Measurements from ENCODE around the gene LCNL1. TPM values are rescaled to one million over a fixed set of nuclear protein-coding genes. Genes with fewer than 3 reads are reported as not detected.
A peak's percentile ranks its signal among the peaks of the same experiment; 100 is the strongest.

LCNL1 gene
- total RNA-seq, 1 donor from 2014 or later, result not detected

DNA sequence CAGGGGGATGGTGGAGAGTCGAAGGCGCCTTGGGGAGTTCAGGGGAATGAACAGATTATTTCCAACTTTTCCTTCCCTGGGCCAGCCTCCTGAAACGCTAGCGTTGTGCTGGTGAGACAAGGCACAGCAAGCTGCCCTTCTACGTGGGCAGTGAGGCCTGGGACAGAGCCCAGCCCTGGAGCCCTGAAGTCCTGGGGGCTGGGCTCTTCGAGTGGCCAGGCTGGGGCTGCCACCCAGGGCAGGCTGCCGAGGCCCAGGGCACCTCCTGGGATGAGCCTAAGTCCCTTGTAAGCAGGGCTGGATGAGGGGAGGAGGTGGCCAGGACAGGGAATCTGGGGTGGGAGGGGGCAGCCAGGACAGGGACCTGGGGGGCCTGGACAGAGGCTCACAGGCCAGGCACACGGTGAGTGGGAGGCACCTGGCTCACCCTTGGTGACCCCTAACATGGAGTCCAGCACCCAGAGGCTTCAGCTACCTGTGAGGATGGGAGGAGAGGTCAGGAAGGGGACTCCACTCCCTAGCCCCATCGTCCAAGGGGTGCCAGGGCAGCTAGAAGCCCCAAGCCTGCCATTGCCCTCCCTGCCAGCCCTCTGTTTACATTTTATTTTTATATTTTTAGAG lies 32.0 kb upstream of the LCNL1 start:
- no peaks in the 10 kb centered on the region for H3K27me3 ChIP-seq (ENCODE audit: control insufficient read depth, insufficient read depth, low read length)
- H3K4me3 ChIP-seq (ENCODE audit: low read depth, low read length), result peak overlapping the region; percentile 63
- DNase-seq (ENCODE audit: low read depth), result no peak
- TF ChIP-seq, protein P1, sequence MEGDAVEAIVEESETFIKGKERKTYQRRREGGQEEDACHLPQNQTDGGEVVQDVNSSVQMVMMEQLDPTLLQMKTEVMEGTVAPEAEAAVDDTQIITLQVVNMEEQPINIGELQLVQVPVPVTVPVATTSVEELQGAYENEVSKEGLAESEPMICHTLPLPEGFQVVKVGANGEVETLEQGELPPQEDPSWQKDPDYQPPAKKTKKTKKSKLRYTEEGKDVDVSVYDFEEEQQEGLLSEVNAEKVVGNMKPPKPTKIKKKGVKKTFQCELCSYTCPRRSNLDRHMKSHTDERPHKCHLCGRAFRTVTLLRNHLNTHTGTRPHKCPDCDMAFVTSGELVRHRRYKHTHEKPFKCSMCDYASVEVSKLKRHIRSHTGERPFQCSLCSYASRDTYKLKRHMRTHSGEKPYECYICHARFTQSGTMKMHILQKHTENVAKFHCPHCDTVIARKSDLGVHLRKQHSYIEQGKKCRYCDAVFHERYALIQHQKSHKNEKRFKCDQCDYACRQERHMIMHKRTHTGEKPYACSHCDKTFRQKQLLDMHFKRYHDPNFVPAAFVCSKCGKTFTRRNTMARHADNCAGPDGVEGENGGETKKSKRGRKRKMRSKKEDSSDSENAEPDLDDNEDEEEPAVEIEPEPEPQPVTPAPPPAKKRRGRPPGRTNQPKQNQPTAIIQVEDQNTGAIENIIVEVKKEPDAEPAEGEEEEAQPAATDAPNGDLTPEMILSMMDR (IDR thresholded peaks at IDR 0.05; ENCODE audit: insufficient read depth, low read length, poor library complexity, severe bottlenecking), result no peak
- H3K36me3 ChIP-seq (ENCODE audit: control insufficient read depth, insufficient read depth, low read length), result no peaks in the 10 kb centered on the region

DNA sequence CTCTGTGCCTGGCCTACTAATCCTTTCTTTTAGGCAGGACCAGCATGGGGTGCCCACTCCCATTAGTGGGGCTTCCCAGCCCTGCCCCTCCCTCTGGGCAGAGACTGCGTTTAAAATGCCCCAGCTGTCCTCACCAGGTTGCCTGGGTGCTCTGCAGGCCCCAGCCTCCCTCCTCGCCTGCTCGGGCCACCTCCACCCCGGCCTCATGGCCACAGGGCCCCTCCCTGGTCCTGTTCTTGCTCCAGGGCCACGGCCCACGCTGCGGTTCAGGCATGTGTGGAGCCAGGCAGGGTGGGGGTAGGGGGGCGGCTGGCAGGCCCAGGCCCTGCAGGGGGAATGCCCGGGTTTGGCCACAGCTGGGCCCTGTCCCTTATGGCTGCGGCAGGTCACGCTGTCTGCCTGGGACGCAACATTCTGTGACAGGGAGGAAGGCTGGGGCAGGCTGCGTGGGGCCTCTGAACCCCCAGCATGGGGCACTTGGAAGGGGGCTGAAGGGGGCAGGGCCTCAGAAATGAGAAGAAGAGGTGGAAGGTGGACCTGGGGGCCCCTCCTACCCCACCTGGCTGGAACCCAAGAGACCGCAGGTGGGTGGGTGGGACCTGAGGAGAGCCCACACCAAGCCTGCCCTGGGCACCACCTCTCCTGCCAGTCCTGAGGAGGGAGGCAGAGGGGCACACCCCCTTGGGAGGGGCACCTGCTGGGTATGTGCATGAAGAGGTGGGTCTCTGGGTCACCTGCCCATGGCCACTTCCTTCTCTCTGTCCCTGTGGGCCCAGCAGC lies 31.1 kb upstream of the LCNL1 start, which contains the start of gene LCN12:
TSS of gene LCN12 (plus strand) at position 733 of the 780 bp plus-strand sequence. CDS start 55 bp downstream, outside the sequence.
- Histone ChIP-seq H3K36me3 (ENCODE audit: control insufficient read depth, insufficient read depth, low read length) (no peaks in the 10 kb centered on the region), H3K4me3 (ENCODE audit: low read depth, low read length) (no peak within 1 kb of the TSS), H3K27me3 (ENCODE audit: control insufficient read depth, insufficient read depth, low read length) (no peaks in the 10 kb centered on the region)
- TF ChIP-seq, protein P1 (IDR thresholded peaks at IDR 0.05; ENCODE audit: insufficient read depth, low read length, poor library complexity, severe bottlenecking), result no peak
- DNase-seq (ENCODE audit: low read depth), result no peak

DNA sequence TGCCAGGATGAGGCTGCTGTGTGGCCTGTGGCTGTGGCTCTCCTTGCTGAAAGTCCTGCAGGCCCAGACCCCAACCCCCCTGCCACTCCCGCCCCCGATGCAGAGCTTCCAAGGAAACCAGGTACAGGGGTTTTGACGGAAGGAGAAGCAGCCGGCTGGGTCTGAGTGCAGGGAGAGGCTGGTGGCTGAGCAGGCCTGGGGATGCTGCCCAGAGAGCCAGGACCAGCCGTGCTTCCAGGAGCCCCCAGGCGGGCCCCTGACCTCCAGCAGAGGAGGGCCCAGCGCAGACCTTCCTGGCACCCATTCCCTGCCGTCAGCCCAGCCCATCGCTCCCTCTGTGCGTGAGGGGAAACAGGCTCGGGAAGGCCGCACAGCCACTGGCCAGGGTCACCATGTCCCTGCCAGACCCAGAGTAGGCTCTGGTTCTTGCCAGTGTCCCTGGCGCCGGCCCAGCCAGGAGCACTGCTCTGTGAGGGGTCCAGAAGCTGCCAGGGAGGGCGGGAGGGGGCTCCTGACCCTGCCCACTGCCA lies 30.4 kb upstream of the LCNL1 start:
- H3K36me3 ChIP-seq (ENCODE audit: control insufficient read depth, insufficient read depth, low read length), result no peaks in the 10 kb centered on the region
- H3K4me3 ChIP-seq (ENCODE audit: low read depth, low read length), result no peak overlapping the region
- TF ChIP-seq, protein P1 (IDR thresholded peaks at IDR 0.05; ENCODE audit: insufficient read depth, low read length, poor library complexity, severe bottlenecking), result no peak
- DNase-seq (ENCODE audit: low read depth), result no peak
- H3K27me3 ChIP-seq (ENCODE audit: control insufficient read depth, insufficient read depth, low read length), result no peaks in the 10 kb centered on the region

DNA sequence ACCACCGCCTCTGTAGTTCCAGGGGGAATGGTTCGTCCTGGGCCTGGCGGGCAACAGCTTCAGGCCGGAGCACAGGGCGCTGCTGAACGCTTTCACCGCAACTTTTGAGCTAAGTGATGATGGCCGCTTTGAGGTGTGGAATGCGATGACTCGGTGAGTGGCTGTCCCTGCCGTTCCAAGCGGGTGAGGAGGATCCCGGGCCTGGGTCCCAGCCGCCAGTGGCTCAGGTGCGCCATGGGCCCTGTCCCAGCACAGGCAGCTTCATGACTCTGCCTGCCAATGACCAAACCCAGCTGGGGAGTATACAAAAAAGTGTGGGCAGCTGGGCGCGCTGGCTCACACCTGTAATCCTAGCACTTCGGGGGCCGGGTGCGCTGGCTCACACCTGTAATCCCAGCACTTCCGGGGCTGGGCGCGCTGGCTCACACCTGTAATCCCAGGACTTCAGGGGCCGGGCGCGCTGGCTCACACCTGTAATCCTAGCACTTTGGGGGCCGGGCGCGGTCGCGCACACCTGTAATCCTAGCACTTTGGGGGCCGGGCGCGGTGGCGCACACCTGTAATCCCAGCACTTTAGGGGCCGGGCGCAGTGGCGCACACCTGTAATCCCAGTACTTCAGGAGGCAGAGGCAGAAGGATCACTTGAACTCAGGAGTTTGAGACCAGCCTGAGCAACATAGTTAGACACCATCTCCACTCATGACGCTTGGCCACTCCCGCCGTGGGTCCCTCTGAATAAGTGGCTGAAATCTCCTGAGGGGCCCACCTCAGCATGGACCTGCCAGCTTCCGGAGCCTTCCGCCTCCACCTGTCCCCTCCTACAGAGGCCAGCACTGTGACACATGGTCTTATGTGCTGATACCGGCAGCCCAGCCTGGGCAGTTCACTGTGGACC lies 29.7 kb upstream of the LCNL1 start:
- no peaks in the 10 kb centered on the region for H3K27me3 ChIP-seq (ENCODE audit: control insufficient read depth, insufficient read depth, low read length)
- no peaks in the 10 kb centered on the region for H3K36me3 ChIP-seq (ENCODE audit: control insufficient read depth, insufficient read depth, low read length)
- TF ChIP-seq, protein P1 (IDR thresholded peaks at IDR 0.05; ENCODE audit: insufficient read depth, low read length, poor library complexity, severe bottlenecking), result no peak
- H3K4me3 ChIP-seq (ENCODE audit: low read depth, low read length), result no peak overlapping the region
- DNase-seq (ENCODE audit: low read depth), result no peak

DNA sequence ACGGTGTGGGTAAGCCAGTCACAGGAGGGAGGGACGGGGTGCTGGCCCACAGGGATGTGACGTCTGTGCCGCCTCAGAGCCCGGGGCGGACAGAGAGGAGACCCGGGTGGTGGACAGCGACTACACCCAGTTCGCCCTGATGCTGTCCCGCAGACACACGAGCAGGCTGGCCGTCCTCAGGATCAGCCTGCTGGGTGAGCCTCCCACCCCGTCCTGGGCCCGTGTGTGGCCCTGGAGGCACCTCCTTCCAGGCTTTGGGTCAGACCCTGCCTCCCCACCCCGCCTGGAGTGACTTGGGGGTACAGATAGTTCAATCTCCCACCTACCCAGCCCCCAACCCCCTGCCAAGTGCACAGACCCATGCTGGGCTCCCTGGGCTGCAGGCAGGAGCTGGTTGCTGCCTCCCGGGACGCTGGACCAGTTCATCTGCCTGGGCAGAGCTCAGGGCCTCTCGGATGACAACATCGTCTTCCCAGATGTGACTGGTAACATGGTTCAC lies 29.0 kb upstream of the LCNL1 start:
- TF ChIP-seq, protein P1 (IDR thresholded peaks at IDR 0.05; ENCODE audit: insufficient read depth, low read length, poor library complexity, severe bottlenecking), result no peak
- Histone ChIP-seq H3K36me3 (ENCODE audit: control insufficient read depth, insufficient read depth, low read length) (no peaks in the 10 kb centered on the region), H3K4me3 (ENCODE audit: low read depth, low read length) (no peak overlapping the region), H3K27me3 (ENCODE audit: control insufficient read depth, insufficient read depth, low read length) (no peaks in the 10 kb centered on the region)
- DNase-seq (ENCODE audit: low read depth), result no peak

Data from kidney epithelial cell (primary cell).